NCI-H2227 (cell line): Measurements from ENCODE around the gene CCDC117.

Source experiments
- DNase-seq: peaks from one replicate; lab custom pipeline; 2025; ENCODE audit not compliant: unreplicated experiment; lab: John Stamatoyannopoulos, UW

CCDC117 gene

DNA sequence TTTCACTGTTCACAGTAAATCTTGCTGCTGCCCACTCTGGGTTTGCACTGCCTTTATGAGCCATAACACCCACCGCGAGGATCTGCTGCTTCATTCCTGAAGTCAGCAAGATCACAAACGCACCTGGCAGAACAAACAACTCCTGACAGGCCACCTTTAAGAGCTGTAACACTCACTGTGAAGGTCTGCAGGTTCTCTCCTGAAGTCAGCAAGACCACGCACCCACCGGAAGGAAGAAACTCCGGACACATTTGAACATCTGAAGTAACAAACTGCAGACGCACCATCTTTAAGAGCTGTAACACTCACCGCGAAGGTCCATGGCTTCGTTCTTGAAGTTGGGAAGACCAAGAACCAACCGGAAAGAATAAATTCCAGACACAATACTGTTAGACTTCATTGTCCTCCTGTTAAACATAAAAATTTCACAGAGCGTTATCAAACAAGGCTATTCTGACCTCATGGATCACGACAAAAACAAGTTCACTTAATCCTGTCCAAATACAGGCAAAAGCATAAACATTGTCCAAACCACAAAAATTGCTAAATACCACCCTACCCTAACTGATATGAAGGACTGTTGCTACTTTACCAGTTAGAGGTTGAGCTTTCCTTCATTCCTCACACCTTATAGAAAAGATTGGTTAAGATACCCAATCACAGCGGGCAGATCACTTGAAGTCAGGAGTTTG is 3.0 kb upstream of the CCDC117 start:
- DNase-seq = no peak

DNA sequence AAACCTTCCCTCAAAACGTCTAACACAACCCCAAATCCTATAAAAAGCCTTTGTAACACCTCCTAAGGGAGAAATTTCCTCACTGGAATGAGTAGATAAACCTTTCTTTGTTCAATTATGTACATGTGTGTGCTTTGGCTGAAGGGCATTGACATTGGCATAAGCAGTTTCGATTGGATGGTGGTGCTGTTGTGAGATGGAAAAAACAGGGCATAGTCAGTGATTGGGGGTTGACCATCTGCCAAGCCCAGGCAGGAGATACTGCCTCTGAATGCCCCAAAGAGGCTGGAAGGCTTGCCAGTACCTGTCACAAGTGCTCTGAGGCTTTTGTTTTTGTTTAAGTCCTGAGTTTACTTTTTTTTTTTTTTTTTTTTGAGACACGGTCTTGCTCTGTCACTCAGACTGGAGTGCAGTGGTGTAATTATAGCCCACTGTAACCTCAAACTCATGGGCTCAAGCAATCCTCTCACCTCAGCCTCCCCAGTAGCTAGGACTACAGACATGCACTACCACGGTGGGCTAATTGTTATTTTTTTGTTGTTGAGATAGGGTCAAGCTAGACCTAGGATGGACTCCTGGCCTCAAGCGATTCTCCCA is 1.2 kb upstream of the CCDC117 start:
- no peak for DNase-seq

DNA sequence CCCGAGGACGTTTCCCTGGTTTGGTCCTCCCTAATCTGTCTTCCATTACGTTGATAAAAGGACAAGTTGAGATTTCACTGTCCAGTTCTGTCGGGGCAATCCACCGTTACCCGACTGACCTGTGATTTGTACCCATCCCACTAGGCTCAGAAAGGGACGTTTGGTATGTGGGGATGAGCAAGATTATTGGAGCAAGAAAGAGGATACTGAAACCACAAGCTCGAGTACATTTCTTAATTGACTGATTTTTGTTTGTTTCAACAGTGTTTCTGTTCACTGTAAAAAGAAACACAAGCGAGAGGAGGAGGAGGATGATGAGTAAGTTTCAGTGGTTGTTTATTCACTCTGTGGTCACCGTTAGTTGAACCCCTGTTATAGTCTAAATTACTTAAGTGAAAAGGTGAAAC is 969 bp downstream of the CCDC117 start:
- no peak for DNase-seq

DNA sequence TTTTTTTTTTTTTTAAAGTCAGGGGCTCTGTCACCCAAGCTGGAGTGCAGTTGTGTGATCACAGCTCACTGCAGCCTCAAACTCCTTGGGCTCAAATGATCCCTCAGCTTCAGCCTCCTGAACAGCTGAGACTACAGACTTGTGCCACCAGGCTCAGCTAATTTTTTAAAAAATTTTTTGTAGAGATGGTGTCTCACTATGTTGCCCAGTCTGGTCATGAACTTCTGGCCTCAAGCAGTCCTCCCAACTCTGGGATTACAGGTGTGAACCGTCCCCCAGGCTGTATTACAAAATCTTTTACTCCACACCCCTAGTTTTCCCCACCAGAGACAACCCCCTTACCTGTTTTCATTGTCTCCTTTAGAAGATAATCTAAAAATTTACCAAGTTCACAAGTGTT is 1.9 kb downstream of the CCDC117 start:
- no peak for DNase-seq

DNA sequence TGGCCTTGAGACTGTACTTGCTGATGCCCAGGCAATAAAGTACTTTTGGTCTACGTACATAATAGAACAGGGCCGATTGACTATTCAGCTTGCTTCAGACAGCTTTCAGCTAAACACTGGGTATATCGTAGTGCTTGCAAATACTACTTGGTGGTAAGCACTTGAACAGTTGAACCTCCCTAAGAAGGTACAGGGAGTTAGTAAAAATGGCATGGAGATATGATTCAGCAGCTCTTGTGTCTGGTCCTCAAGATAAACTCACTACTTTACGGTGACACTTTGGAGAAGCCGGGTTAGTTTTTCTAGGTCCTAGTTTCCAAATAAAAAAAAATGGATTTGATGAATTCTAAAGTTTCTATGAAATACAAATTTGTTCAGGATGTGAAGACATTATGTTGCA is 7.3 kb downstream of the CCDC117 start:
- no peak for DNase-seq

DNA sequence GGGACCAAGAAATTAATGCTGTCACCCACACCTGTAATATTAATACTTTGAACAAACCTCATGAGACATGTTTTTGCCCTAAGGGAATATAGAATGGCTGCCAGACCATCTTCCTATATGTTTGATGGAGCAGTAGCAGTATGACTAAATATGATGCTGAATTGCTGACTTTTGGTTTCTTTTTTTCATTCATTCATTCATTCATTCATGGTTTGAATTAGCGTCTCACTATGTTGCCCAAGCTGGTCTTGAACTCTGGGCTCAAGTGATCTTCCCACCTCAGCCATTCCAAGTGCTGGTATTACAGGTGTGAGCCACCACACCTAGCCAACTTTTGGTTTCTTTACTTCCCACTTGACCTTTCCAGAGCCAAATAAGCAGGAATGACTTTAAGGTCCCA is 7.8 kb downstream of the CCDC117 start:
- no peak for DNase-seq

DNA sequence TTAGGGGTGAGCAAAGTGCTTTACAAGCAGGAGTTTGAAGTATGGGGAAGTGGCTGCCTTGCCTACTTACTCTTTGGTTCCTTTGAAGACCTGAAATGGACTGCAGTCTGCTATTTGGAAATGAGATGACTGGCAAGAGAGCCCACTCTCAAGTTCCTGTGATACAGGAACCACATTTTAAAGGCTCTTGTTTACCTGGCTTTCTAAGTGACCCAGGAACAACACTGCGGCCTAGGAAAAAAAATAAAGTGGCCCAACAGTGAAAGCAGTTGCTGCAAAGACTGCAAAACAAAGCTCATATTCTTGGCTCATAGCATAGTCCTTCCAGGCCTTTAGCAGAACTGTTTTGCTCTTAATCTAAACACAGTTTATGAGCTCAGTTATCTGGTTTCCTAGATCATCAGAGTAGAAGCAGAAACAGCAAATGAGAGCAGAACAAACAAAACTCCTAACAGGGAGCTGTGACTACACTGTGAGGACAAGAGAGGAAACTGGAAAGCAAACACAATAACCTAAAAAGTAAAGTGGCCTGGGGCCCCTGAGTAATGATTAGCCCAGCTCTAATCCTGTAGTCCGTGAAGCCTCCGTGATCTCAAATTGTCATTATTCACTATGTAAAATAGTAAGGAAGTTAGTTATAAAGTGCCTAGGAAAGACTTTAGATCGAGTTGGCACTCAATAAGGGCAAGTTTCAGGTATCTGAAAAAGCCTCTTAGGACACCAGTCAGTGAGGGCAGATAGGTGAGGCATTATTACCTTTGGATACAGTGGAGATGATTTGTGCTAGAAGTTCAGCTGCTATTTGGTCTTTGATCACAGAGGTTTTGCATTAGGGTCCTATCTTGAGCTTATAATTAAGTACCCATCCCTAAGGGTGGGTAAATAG is 11.5 kb downstream of the CCDC117 start:
- no peak for DNase-seq

DNA sequence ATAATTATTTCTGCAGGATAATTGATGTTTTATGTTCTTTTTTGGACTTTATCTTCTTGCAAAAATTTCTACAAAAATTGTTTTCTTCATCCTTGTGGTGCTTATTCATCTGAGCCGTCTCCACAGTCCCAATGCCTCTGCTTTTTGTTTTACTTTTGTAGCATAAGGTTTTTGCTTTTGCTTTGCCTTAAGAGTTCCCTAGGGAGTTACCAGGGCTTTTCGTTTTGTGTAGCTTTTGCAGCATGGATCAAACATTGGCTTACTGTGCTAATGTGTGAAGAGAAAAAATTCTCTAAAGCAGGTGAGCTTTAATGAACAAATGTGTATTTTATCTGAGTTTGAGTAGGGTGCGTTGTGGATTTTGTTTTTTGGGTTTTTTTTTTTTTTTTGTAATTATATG is 16.1 kb downstream of the CCDC117 start:
- DNase-seq = no peak

DNA sequence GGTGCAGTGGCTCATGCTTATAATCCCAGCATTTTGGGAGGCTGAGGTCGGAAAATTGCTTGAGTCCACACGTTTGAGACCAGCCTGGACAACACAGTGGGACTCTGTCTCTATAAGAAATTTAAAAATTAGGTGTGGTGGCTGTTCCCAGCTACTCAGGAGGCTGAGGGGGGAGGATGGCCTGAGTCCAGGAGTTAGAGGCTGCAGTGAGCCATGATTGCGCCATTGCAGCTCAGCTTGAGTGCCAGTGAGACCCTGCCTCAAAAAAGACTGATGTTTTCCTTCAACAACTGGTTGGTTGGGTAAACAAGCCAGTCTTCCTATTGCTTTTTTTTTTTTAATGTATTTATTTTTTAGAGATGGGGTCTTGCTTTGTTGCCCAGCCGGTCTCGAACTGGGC is 18.6 kb downstream of the CCDC117 start:
- DNase-seq = no peak

DNA sequence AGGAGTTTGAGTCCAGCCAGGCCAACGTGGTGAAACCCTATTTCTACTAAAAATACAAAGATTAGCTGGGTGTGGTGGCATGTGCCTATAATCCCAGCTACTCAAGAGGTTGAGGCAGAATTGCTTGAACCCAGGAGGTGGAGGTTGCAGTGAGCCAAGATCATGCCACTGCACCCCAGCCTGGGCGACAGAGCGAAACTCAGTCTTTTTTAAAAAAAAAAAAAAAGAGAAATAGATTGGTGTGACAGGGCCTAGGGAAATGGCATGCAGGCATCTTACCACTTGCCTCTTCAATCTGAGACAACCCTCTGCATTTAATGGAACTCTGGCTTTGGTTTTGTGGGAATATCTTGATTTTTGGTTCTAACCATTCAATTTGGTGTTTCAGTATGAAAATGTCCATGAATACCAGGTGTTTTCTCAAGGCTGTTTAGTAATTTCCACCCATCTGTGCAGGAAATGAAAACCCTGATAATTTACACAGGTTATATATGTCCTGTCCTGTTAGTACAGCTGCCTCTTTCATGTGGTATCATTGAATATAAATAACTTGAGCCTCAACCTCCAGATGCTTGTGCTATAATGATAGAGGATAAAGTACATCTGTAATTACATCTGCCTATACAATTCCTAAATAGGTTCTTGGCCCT is 19.5 kb downstream of the CCDC117 start:
- peak; percentile 42 for DNase-seq

DNA sequence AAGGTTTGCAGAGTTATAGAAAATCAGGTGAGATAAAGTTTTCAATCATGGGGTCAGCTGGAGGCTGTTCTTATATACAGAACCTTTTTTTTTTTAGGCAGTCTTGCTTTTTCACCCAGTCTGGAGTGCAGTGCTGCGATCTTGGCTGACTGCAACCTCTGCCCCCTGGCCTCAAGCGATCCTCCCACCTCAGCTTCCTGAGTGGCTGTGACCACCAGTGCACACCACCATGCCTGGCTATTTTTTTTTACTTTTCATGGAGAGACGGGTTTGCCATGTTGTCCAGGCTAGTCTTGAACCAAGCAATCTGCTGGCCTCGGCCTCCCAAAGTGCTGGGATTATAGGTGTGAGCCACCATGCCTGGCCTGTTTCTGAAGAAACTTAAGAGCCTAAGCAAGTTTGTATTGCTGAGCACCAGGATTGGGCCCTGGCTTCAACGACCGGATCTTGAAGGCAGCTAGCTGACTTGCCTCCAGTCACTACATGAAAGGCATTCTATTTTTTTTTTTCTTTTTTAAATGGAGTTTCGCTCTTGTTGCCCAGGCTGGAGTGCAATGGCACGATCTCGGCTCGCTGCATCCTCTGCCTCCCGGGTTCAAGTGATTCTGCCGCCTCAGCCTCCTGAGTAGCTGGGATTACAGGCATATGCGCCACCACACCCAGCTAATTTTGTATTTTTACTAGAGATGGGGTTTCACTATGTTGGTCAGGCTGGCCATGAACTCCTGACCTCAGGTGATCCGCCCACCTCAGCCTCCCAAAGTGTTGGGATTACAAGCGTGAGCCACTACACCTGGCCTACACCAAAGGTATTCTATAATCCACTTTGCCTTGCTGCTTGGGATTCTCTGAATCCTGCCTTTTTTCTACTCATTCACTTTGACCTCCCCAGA is 20.2 kb downstream of the CCDC117 start:
- peak; percentile 42 for DNase-seq

DNA sequence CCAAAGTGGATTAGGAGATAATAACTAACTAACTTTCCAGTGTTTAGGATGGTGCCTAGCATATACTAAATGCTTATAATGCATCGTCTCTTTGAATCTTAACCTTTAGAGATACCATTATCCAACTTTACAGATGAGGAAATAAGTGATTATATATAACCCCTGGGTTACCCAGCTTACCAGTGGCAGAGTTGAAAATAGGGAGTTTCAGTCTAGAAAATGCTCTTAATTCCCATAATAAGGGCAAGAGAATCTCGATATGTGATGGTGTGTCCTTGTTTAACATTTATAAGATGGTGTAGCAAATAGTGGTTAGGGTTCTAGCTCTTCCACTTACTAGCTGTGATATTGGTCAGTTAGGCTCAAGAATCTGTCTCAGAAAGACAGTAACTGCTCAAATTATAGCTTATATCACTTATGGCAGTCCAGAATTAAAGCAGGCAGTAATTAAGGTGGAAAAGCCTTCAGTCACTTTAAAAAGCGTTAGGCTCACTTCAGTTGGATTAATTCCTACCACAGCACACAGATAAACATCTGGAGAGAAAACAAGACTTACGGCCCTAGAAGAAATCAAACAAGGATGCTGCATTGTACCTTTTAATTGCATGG is 21.6 kb downstream of the CCDC117 start:
- DNase-seq = no peak

DNA sequence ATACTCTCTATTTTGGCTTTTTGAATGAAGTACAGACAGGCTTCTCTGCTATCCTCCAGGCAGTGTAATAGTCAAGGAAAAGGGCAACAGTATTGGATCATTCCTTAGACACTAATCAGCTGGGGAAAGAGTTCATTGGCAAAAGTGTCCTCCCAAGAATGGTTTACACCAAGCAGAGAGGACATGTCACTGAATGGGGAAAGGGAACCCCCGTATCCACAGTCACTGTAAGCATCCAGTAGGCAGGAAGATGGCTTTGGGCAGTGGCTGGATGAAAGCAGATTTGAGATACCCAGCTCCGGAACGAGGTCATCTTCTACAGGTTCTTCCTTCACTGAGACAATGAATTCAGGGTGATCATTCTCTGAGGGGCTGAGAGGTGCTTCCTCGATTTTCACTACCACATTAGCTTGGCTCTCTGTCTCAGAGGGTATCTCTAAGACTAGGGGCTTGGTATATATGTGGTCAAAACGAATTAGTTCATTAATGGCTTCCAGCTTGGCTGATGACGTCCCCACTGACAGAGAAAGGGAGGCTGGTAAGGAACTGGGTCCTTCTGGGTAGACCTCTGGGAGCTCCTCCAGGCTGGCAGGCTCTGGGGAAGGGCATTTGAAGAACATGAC is 22.7 kb downstream of the CCDC117 start:
- DNase-seq = no peak

DNA sequence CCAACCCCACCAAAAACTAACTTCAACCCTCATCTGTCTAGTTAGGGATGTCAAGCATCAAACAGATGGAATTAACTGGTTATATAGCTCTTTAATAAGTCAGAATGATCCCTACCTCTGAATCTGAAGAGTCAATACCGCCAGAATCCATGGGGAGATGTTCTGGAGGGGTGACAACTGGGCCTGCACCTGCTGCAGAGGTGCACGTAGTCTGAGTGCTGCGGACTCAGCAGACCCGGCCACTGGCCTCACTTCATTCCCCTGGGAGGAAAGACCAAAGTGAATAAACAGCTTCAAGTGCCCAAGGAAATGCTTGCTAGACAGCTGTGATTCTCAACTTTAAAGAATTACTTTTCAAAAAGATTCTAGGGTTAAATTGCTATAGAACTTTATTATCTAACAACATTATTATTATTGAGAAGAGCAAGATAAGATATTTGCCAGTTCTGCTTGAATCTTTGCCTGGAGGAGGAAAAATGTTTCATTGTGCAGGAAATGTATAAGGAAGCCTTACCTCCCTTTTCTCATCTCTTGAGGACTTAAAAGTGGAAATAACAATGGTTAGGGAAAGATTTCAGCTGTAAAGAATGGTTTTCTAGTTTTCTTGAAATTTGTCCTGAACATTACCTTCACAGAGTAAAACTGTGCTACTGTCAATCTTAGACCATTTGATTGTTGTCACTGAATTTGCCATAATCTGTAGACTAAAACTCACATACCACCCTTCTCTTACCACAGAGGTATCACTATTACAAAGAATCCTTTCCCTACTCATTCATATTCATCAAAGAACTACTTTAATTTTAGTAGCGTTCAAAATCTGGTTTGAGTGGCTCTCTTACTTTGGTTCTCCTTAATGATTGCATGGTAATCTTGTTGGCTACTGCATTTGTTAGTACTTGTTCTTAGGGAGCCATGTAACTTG is 23.7 kb downstream of the CCDC117 start:
- no peak for DNase-seq

DNA sequence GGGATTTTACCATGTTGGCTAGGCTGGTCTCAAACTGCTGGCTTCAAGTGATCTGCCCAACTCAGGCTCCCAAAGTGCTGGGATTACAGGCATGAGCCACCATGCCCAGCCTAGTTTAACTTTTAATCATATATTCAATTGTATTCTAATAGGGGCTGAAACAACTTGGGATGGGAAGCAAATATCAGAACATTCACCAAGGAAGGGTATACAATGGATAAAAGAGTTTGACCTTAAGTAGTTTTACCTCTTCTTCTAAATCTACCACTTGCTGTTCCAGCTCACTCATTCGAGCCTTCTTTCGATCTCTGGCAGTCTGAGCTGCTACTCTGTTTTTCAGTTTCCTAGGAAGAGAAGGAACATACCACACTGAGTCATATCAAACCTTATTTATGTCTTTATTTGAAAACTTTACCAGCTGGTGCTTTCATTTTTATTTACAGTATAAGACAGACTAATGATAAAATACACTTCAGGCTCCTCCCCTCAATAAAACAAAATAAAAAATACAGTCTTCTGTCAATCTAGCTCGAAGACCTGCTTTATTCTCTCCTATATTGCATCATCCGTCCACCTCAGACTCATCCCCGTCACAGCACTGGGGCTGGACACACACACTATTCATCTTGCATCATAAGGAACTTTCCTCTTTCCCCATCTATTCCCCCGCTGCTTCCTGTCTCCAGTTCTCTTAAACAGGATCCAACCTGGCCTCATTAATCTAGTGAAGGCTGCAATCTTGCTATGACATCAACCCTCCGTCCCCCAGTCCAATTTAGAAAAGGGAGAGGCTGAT is 26.5 kb downstream of the CCDC117 start:
- DNase-seq = peak; percentile 35

DNA sequence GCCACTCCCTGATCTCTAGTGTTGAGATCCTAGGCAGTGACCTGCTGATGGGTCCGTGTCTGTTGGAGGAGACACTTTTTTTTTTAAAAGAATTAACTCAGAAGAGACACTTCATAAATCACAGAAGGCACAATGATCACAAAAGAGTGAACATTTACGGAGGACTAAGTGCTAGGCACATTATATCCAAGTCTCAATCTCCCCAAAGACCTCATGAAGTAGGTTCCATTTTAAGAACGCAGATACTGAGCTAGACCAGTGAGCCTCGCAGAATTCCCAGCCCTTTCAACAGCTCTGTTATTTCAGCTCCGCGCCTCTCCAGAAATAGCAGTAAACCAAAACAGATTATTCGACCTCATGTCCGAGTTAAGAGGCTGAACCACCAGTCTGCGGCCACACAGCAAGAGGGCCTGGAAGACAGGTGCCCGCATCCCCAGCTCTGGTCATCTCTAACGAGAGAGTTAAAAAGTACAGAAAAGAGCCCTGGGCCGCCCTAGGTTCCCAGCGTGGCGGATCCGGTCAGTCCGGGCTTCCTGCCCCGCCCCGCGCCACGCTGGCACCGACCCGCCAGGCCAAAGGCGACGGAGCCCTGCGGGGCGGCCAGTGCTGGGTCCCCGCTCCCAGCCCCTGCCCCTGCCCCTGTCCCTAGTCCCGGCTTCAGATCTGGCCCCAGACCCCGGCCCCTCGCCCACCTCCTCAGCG is 27.3 kb downstream of the CCDC117 start:
- peak; percentile 33 for DNase-seq
